ENCODE measurements around the gene UBAC2. TPM values are rescaled to one million over a fixed set of nuclear protein-coding genes. Genes with fewer than 3 reads are reported as not detected.
A peak's percentile ranks its signal among the peaks of the same experiment; 100 is the strongest.

UBAC2 gene
- total and polyA plus RNA-seq, 11 donors = 32.6 to 66.9 (median 48.5) TPM

DNA sequence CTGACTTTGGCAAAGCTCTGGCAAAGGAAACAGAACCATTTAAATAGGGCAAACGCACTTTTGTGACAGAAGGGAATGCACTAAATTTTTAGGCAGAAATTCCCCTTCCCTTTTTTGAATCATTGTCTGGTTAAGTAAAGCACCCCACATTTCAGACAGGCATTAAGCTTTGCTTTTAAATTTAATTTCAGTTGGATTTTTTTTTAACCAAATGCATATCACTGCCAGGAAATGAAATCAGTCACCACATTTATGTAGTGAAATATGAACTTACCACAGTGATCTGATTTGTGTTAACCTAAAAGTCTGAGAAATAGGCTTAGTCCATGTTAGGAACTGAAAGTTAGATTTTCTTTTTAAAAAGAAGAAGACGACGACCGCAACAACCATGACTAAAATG lies 95.7 kb downstream of the UBAC2 start:
- TF ChIP-seq, protein P1, sequence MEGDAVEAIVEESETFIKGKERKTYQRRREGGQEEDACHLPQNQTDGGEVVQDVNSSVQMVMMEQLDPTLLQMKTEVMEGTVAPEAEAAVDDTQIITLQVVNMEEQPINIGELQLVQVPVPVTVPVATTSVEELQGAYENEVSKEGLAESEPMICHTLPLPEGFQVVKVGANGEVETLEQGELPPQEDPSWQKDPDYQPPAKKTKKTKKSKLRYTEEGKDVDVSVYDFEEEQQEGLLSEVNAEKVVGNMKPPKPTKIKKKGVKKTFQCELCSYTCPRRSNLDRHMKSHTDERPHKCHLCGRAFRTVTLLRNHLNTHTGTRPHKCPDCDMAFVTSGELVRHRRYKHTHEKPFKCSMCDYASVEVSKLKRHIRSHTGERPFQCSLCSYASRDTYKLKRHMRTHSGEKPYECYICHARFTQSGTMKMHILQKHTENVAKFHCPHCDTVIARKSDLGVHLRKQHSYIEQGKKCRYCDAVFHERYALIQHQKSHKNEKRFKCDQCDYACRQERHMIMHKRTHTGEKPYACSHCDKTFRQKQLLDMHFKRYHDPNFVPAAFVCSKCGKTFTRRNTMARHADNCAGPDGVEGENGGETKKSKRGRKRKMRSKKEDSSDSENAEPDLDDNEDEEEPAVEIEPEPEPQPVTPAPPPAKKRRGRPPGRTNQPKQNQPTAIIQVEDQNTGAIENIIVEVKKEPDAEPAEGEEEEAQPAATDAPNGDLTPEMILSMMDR (IDR thresholded peaks at IDR 0.05) = no peak
- TF ChIP-seq POLR2A (IDR thresholded peaks at IDR 0.05) = no peak
- peaks cover 0 to 7% (median 0%) of the 10 kb centered on the region in 9 donors for H3K36me3 ChIP-seq
- H3K9me3 ChIP-seq = no peaks in the 10 kb centered on the region
- WGBS, 4 donors = 86 to 95% (median 90%) methylated on average over 4 of the region's 4 CpGs
- DNase-seq (no peak), ATAC-seq (no peak)
- H3K4me1 ChIP-seq = peaks cover 0 to 71% (median 0%) of the 10 kb centered on the region in 12 donors
- intact Hi-C loops (cut with DNase I) = no loop called here
- no peaks in the 10 kb centered on the region for H3K27me3 ChIP-seq
- peak overlapping the region in 1 of 12 donors; percentile 29 for H3K4me3 ChIP-seq
- H3K27ac ChIP-seq = peak overlapping the region in 1 of 12 donors; percentile 87

DNA sequence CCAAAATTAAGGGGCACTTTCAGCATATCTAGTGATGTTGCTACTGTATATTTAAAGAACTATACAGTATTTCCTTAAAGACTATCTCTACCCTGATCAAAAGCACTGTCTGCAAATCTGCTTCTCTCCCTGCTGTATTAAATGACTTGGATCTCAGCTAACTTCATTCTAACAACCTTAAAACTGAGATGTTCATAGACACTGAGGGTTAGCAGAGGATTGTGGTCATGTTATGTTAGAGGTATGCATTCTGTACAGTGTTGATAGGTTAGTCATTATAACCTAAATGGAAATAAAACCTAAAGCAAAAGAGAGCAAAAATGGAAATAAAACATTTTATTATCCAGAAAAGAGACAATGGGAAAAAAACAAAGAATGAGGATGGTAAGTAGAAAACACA lies 96.7 kb downstream of the UBAC2 start:
- intact Hi-C loops (cut with DNase I) = no loop called here
- Histone ChIP-seq H3K27ac (peak overlapping the region in 1 of 12 donors; percentile 87), H3K36me3 (peaks cover 0 to 7% (median 0%) of the 10 kb centered on the region in 9 donors), H3K4me3 (peak overlapping the region in 1 of 12 donors; percentile 29), H3K9me3 (no peaks in the 10 kb centered on the region), H3K27me3 (no peaks in the 10 kb centered on the region), H3K4me1 (peaks cover 0 to 80% (median 0%) of the 10 kb centered on the region in 12 donors)
- DNase-seq (no peak), ATAC-seq (no peak)
- no peak for TF ChIP-seq POLR2A (IDR thresholded peaks at IDR 0.05)
- TF ChIP-seq, protein P1 (IDR thresholded peaks at IDR 0.05) = no peak

DNA sequence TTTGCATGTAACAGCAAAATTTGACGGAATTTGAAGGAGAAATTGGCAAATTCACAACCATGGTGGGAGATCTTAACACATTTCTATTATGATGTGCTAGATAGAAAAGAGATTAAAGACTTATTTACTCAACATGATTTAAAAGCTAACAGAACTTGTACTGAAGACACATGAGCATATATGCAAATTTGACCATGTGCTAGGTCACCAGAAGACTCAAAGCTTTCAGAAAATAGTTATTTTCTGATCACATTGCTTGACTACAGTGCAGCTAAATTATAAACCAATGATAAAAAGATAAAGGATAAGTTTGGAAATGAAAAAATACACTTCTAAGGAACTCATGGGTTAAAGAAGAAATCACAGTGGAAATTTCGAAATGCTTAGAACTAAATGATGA lies 97.4 kb downstream of the UBAC2 start:
- Histone ChIP-seq H3K27me3 (no peaks in the 10 kb centered on the region), H3K36me3 (peaks cover 0 to 7% (median 0%) of the 10 kb centered on the region in 9 donors), H3K4me1 (peaks cover 0 to 83% (median 0%) of the 10 kb centered on the region in 12 donors), H3K4me3 (no peak overlapping the region), H3K9me3 (no peaks in the 10 kb centered on the region), H3K27ac (peak overlapping the region in 1 of 12 donors; percentile 87)
- WGBS, 4 donors = 93 to 97% (median 96%) methylated on average over 2 of the region's 2 CpGs
- DNase-seq (no peak), ATAC-seq (no peak)
- no peak for TF ChIP-seq POLR2A (IDR thresholded peaks at IDR 0.05)
- TF ChIP-seq, protein P1 (IDR thresholded peaks at IDR 0.05) = no peak
- intact Hi-C loops (cut with DNase I) = no loop called here

DNA sequence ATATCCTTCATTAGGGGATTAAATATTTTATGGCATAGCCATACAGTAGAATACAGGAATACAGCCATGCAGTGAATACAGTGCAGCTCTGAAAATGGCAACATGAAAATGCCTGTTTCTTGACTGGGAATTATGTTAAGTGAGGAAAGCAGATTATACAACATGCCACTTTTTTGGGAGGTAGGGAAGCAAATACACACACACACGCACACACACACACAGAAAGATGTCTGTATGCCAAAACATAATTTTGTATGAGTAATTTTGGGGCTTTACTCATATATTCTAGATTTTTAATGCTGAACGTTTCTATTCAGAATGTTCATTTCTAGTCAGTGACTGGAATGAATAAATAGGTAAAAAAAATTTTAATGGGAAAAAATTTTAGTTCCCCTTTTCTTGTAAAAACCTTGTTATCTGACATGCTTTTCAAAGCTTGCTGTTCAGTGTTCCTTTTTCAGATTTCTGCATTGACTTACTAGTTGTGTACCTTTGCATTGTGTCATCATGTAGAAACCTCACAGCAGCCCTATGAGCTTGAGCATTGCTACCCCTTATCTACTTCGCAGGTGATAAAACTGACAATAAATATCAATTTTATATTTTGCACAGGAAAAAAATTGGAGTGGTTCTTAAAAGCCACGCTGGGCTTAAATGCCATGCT lies 98.7 kb downstream of the UBAC2 start:
- H3K36me3 ChIP-seq = peaks cover 0 to 4% (median 0%) of the 10 kb centered on the region in 9 donors
- no peaks in the 10 kb centered on the region for H3K9me3 ChIP-seq
- ATAC-seq = no peak
- intact Hi-C loops (cut with DNase I) = no loop called here
- no peak overlapping the region for H3K4me3 ChIP-seq
- TF ChIP-seq, protein P1 (IDR thresholded peaks at IDR 0.05) = no peak
- TF ChIP-seq POLR2A (IDR thresholded peaks at IDR 0.05) = no peak
- peak overlapping the region in 1 of 12 donors; percentile 87 for H3K27ac ChIP-seq
- no peaks in the 10 kb centered on the region for H3K27me3 ChIP-seq
- H3K4me1 ChIP-seq = peaks cover 0 to 83% (median 0%) of the 10 kb centered on the region in 12 donors
- no peak for DNase-seq
- WGBS, 4 donors = 92 to 95% (median 94%) methylated on average over 4 of the region's 4 CpGs

Measured in heart left ventricle (tissue), 16 donors.